ENCODE data around the gene TIRAP. TPM values are rescaled to one million over a fixed set of nuclear protein-coding genes. Genes with fewer than 3 reads are reported as not detected.

TIRAP gene
- total RNA-seq, 6 experiments from 2014 or later = 8.0 to 12.1 (median 9.7) TPM

- intact Hi-C loops (cut with DNase I) = loop anchor here in 1 of 2 donors (10.0 kb wide), 1 partner anchor 54 kb away; the partner anchor contains the start of genes FAM118B and RPUSD4
These were observed 14.6 kb upstream of the TIRAP start for GRCh38 chr11:126268361-126268707.

GRCh38 chr11:126268708-126269579, 13.9 kb upstream of the TIRAP start, which contains the start of the genes FOXRED1 and SRPRA:
Gene FOXRED1, plus strand, starts transcription at chr11:126269154. Its CDS starts 53 bp downstream, at chr11:126269207.
Gene SRPRA, minus strand, starts transcription at chr11:126268895. Its CDS starts 91 bp downstream, at chr11:126268804.
- intact Hi-C loops (cut with DNase I) = loop anchor here in 1 of 2 donors (10.0 kb wide), 1 partner anchor 54 kb away; the partner anchor contains the start of genes FAM118B and RPUSD4
- Histone ChIP-seq H3K27me3 (no peaks in the 10 kb centered on the region), H3K4me3 (peak within 1 kb of the TSS; percentile 82 to 91 (median 88)), H3K9me3 (no peaks in the 10 kb centered on the region), H3K36me3 (peaks cover 7 to 45% (median 21%) of the 10 kb centered on the region in 4 donors), H3K4me1 (peaks cover 0 to 15% (median 4%) of the 10 kb centered on the region in 4 donors), H3K27ac (peak within 1 kb of the TSS; percentile 81 to 97 (median 86))
- TF ChIP-seq POLR2A (IDR thresholded peaks at IDR 0.05) (peak; percentile 88), CTCF (IDR thresholded peaks at IDR 0.05) (no peak)
- peak; percentile 97 to 99 (median 98) for ATAC-seq
- 2% methylated on average over 5 of the region's 64 CpGs for WGBS (ENCODE audit: insufficient coverage, low coverage, low lambda C conversion rate, missing lambda C conversion rate)
- DNase-seq = peak; percentile 100

More at GRCh38 chr11:126268361-126268707, 14.6 kb upstream of the TIRAP start:
- Histone ChIP-seq H3K36me3 (peaks cover 6 to 46% (median 23%) of the 10 kb centered on the region in 4 donors), H3K4me3 (peak overlapping the region; percentile 82 to 91 (median 88)), H3K27ac (peak overlapping the region; percentile 81 to 97 (median 86)), H3K9me3 (no peaks in the 10 kb centered on the region), H3K27me3 (no peaks in the 10 kb centered on the region), H3K4me1 (peaks cover 0 to 15% (median 4%) of the 10 kb centered on the region in 4 donors)
- DNase-seq = peak in 1 of 3 donors; percentile 30
- TF ChIP-seq CTCF (IDR thresholded peaks at IDR 0.05) (no peak), POLR2A (IDR thresholded peaks at IDR 0.05) (no peak)
- 0% methylated on average over 11 of the region's 23 CpGs for WGBS (ENCODE audit: insufficient coverage, low coverage, low lambda C conversion rate, missing lambda C conversion rate)
- peak; percentile 2 to 30 (median 23) for ATAC-seq

GRCh38 chr11:126277322-126277721, 5.6 kb upstream of the TIRAP start:
- intact Hi-C loops (cut with DNase I) = no loop called here
- ATAC-seq (peak; percentile 30 to 75 (median 72)), DNase-seq (peak in 2 of 3 donors; percentile 82 to 86)
- H3K27ac ChIP-seq = peak overlapping the region in 2 of 3 donors; percentile 70 to 87
- TF ChIP-seq CTCF (IDR thresholded peaks at IDR 0.05) (no peak), POLR2A (IDR thresholded peaks at IDR 0.05) (no peak)
- H3K27me3 ChIP-seq = no peaks in the 10 kb centered on the region
- H3K9me3 ChIP-seq = no peaks in the 10 kb centered on the region
- peaks cover 0 to 37% (median 15%) of the 10 kb centered on the region in 4 donors for H3K4me1 ChIP-seq
- H3K4me3 ChIP-seq = no peak overlapping the region
- 36% methylated on average over 5 of the region's 11 CpGs for WGBS (ENCODE audit: insufficient coverage, low coverage, low lambda C conversion rate, missing lambda C conversion rate)
- peaks cover 0 to 24% (median 6%) of the 10 kb centered on the region in 4 donors for H3K36me3 ChIP-seq

- Histone ChIP-seq H3K9me3 (no peaks in the 10 kb centered on the region), H3K4me3 (no peak overlapping the region), H3K27me3 (no peaks in the 10 kb centered on the region), H3K27ac (peak overlapping the region in 2 of 3 donors; percentile 70 to 87), H3K36me3 (peaks cover 0 to 22% (median 6%) of the 10 kb centered on the region in 4 donors), H3K4me1 (peaks cover 0 to 38% (median 15%) of the 10 kb centered on the region in 4 donors)
- ATAC-seq = peak; percentile 85 to 88 (median 86)
- 42% methylated on average over 2 of the region's 4 CpGs for WGBS (ENCODE audit: insufficient coverage, low coverage, low lambda C conversion rate, missing lambda C conversion rate)
- intact Hi-C loops (cut with DNase I) = no loop called here
- TF ChIP-seq POLR2A (IDR thresholded peaks at IDR 0.05) = no peak
- TF ChIP-seq CTCF (IDR thresholded peaks at IDR 0.05) = no peak
- peak; percentile 81 to 88 (median 86) for DNase-seq
These were observed 5.1 kb upstream of the TIRAP start for GRCh38 chr11:126277780-126278179.

Measured in right lobe of liver (tissue), 6 donors.